Ishikawa (cell line): Measurements from ENCODE around the gene DNAJC30.

Source experiments
- CEBPB ChIP-seq: IDR thresholded peaks from 2 replicates; pipeline ENCODE4 v1.6.1; 2012
- CREB1 ChIP-seq: IDR thresholded peaks from 2 replicates; pipeline ENCODE4 v1.6.1; 2012; ENCODE audit warnings: low read depth
- EGR1 ChIP-seq: IDR thresholded peaks from 2 replicates; pipeline ENCODE4 v1.6.1; 2012
- EP300 ChIP-seq: IDR thresholded peaks from 2 replicates; pipeline ENCODE4 v1.6.1; 2012; ENCODE audit warnings: borderline replicate concordance
- FOXM1 ChIP-seq: IDR thresholded peaks from 2 replicates; pipeline ENCODE4 v1.6.1; 2012; ENCODE audit warnings: low read depth, borderline replicate concordance
- NFIC ChIP-seq: IDR thresholded peaks from 2 replicates; pipeline ENCODE4 v1.6.1; 2012
- RAD21 ChIP-seq: IDR thresholded peaks from 2 replicates; pipeline ENCODE4 v1.6.1; 2012; ENCODE audit warnings: low read depth
- TAF1 ChIP-seq: IDR thresholded peaks from 2 replicates; pipeline ENCODE4 v1.6.1; 2012; ENCODE audit warnings: low read depth, mild to moderate bottlenecking
- TCF12 ChIP-seq: IDR thresholded peaks from 2 replicates; pipeline ENCODE4 v1.6.1; 2012; ENCODE audit warnings: low read depth
- TEAD4 ChIP-seq: IDR thresholded peaks from 2 replicates; pipeline ENCODE4 v1.6.1; 2012
- YY1 ChIP-seq: IDR thresholded peaks from 2 replicates; pipeline ENCODE4 v1.6.1; 2012; ENCODE audit warnings: low read depth
- ZBTB7A ChIP-seq: IDR thresholded peaks from 2 replicates; pipeline ENCODE4 v1.6.1; 2012; ENCODE audit warnings: low read depth
- TF ChIP-seq, protein P1 (sequence below): IDR thresholded peaks from 2 replicates; pipeline ENCODE4 v1.6.1; 2012; ENCODE audit warnings: low read depth, mild to moderate bottlenecking
- TF ChIP-seq, protein P2 (sequence below): IDR thresholded peaks from 2 replicates; pipeline ENCODE4 v1.6.1; 2012
- TF ChIP-seq, protein P3 (sequence below): IDR thresholded peaks from 2 replicates; pipeline ENCODE4 v1.6.1; 2012

DNAJC30 gene

DNA sequence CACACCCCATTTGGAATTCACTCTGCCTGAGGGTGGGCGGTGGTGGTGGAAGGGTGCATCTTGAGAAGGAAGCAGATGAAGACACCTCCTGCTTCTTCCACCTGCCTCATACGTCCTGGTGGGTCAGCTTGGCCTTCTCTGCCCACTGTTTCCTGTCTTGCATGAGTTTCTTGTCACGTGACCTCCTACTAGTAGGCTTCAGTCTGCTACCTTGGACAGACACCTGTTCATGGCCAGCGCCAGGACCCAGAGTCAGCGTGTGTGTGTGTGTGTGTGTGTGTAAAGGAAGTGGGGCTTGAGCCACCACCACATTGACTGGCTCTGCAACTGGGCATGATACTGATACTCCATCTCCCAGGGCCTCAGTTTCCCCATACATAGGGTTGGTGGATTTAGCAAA lies 32.7 kb downstream of the DNAJC30 start:
- TF ChIP-seq, protein P1, sequence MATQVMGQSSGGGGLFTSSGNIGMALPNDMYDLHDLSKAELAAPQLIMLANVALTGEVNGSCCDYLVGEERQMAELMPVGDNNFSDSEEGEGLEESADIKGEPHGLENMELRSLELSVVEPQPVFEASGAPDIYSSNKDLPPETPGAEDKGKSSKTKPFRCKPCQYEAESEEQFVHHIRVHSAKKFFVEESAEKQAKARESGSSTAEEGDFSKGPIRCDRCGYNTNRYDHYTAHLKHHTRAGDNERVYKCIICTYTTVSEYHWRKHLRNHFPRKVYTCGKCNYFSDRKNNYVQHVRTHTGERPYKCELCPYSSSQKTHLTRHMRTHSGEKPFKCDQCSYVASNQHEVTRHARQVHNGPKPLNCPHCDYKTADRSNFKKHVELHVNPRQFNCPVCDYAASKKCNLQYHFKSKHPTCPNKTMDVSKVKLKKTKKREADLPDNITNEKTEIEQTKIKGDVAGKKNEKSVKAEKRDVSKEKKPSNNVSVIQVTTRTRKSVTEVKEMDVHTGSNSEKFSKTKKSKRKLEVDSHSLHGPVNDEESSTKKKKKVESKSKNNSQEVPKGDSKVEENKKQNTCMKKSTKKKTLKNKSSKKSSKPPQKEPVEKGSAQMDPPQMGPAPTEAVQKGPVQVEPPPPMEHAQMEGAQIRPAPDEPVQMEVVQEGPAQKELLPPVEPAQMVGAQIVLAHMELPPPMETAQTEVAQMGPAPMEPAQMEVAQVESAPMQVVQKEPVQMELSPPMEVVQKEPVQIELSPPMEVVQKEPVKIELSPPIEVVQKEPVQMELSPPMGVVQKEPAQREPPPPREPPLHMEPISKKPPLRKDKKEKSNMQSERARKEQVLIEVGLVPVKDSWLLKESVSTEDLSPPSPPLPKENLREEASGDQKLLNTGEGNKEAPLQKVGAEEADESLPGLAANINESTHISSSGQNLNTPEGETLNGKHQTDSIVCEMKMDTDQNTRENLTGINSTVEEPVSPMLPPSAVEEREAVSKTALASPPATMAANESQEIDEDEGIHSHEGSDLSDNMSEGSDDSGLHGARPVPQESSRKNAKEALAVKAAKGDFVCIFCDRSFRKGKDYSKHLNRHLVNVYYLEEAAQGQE = peak; percentile 53
- no peak for TF ChIP-seq NFIC
- TF ChIP-seq, protein P2, sequence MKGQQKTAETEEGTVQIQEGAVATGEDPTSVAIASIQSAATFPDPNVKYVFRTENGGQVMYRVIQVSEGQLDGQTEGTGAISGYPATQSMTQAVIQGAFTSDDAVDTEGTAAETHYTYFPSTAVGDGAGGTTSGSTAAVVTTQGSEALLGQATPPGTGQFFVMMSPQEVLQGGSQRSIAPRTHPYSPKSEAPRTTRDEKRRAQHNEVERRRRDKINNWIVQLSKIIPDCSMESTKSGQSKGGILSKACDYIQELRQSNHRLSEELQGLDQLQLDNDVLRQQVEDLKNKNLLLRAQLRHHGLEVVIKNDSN = peak; percentile 71
- no peak for TF ChIP-seq FOXM1

DNA sequence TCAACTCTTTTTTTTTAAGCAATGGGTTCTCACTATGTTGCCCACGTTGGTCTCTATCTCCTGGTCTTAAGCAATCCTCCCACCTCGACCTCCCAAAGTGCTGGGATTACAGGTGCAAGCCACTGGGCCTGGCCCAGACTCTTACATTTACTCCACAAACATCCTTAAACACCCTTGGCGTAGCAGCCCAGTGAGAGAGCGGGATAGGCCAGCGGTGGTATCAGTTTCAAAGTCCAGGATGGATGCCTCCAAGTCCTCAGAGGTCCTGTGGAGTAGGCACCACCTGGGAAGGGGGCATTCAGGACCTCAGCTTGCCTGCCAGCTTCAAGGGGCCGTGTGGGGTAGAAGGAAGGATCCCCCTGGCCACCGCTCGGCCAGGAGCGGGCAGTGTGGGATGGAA lies 33.7 kb downstream of the DNAJC30 start:
- TF ChIP-seq, protein P1 = no peak

DNA sequence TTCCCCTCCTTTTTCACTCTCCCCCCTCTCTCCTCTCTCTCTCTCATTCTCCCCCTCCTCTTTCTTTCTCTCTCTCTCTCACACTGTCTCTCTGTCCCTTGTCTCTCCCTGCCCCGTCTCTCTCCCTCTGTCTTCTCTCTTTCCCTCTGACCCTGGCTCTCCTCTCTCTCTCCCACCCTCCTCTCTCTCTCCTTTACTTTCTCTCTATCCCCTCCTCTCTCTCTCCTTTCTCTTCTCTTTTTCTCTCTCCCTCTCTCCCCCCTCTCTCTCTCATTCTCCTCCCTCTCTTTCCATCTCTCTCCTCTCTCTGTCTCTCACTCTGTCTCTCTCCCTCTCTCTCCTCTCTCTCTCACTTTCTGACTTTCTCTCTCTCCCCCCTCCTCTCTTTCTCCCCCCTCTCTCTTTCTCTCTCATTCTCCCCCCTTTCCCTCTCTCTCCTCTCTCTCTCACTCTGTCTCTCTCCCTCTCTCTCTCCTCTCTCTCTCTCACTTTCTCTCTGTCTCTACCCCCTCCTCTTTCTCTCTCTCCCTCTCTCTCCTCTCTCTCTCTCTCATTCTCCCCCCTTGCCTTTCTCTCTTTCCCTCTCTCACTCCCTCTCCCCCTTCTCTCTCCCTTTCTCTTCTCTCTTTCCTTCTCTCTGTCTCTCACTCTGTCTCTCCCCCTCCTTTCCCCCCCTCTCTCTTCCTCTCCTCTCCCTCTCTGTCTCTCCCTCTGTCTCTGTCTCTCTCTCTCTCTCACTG lies 34.5 kb downstream of the DNAJC30 start:
- TF ChIP-seq FOXM1 = no peak
- TF ChIP-seq EP300 = no peak
- no peak for TF ChIP-seq ZBTB7A
- TF ChIP-seq, protein P3, sequence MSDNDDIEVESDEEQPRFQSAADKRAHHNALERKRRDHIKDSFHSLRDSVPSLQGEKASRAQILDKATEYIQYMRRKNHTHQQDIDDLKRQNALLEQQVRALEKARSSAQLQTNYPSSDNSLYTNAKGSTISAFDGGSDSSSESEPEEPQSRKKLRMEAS = no peak
- no peak for TF ChIP-seq RAD21
- no peak for TF ChIP-seq NFIC
- no peak for TF ChIP-seq TAF1
- no peak for TF ChIP-seq CREB1

DNA sequence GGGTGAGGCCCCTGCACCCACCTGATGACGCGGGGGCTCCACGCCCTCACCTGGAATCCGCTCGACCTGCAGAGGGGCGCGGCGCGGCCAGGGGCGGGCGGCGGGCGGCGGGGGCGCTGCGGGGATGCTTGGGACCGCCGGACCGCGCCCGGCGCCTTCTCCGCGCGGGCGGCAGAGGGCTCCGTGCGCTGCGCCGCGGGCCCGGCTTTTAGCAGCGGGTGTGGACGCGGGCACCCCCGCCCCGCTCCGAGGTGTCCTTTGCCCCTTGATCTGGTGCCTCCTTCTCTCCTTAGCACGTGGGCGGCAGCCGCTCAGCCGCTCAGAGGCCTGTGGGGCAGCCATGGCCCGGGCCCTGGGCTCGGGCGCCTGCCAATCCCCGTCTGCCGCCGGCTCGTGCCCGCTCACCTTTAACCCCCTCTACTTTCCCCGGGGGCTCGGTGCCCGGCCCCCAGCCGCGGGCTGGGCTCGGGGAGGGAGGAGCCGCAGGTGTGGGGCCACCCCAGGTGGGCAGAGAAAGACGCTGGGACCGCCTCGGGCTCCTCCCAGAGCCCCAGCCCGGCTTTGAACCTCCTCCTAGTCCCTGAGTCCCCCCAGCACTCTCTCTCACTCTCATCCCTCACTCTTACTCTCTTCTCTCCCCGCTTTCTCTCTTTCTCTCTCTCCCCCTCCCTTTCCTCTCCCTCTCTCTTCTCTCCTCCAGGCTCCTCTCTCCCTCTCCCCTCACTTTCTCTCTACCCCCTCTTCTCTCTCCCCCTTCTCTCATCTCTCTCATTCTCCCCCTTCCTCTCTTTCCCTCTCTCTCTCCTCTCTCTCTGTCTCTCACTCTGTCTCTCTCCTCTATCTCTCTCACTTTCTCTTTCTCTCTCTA lies 35.3 kb downstream of the DNAJC30 start:
- TF ChIP-seq CREB1 = no peak
- TF ChIP-seq, protein P2 = peak; percentile 50; the same call in 1 of the 2 replicates
- TF ChIP-seq TCF12 = no peak
- TF ChIP-seq CEBPB = no peak
- peak; percentile 37 for TF ChIP-seq ZBTB7A
- 0 out of 2 replicates have a peak, but pooled peaks have one; percentile 19 for TF ChIP-seq TAF1
- peak; percentile 12; the same call in 1 of the 2 replicates for TF ChIP-seq RAD21
- TF ChIP-seq TEAD4 = no peak
- TF ChIP-seq, protein P3 = peak; percentile 87
- TF ChIP-seq EP300 = no peak
- TF ChIP-seq, protein P1 = no peak
- no peak for TF ChIP-seq NFIC
- no peak for TF ChIP-seq FOXM1
- peak; percentile 75 for TF ChIP-seq EGR1
- peak; percentile 44; the same call in 1 of the 2 replicates for TF ChIP-seq YY1
